PFSK-1 (cell line): ENCODE measurements around the gene RANGAP1.

ENCODE experiments used
- REST ChIP-seq, 2 experiments: IDR thresholded peaks; 2 replicates each; pipeline versions ENCODE4 v1.6.1 to v1.8.0; 2011 to 2012; ENCODE audit warnings: low read depth in 2 of 2, low read length in 2 of 2, control low read depth in 1 of 2, inconsistent platforms in 1 of 2, mild to moderate bottlenecking in 1 of 2, moderate library complexity in 1 of 2; ENCODE audit not compliant: insufficient read depth in 1 of 2
- SIN3A ChIP-seq: IDR thresholded peaks from 2 replicates; pipeline ENCODE4 v1.6.1; 2012; ENCODE audit warnings: mild to moderate bottlenecking, low read length, moderate library complexity, borderline replicate concordance; ENCODE audit not compliant: insufficient read depth

DNA sequence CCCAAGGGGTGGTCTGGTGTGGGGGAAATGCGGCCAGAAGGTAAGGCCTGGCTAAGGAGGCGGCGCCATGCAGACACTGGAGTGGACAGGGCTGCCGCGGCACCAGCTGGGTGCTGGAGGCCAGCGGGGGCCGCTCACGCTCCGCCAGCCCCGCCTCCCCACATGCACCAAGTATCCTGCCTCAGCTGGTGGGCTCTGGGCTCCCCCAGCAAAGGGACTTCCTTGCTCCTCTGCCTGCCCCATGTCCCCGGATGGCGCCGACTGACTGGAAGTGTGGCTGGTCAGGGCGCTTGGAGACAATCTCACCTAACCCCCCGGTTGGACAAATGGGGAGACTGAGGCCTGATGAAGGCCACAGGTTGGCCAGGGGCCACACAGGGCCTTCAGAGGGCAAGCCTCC, 37.7 kb downstream of the RANGAP1 start:
- no peak for TF ChIP-seq REST (IDR thresholded peaks at IDR 0.05; ENCODE audit: insufficient read depth in 1 of 2, low read depth in 2 of 2, low read length in 2 of 2)
- TF ChIP-seq SIN3A = no peak
